Karpas-422 (cell line): Measurements from ENCODE around the gene FLACC1. TPM values are rescaled to one million over a fixed set of nuclear protein-coding genes. Genes with fewer than 3 reads are reported as not detected.

Experiments used
- DNase-seq: peaks from one replicate; pipeline ENCODE4 v3.0.0-alpha.2; 2015
- H2AFZ ChIP-seq: fragments of 200-600 bp; sonication (generic); 2 replicates; pipeline ENCODE4 v1.6.1; 2014; ENCODE audit warnings: antibody characterized with exemption, low read length, mixed read lengths
- H3K27ac ChIP-seq: fragments of 200-600 bp; sonication (generic); 2 replicates; pipeline ENCODE4 v1.5.1; 2014; ENCODE audit warnings: mild to moderate bottlenecking, low read length, moderate library complexity
- H3K27me3 ChIP-seq: fragments of 200-600 bp; sonication (generic); 2 replicates; pipeline ENCODE4 v1.6.1; 2014; ENCODE audit warnings: low read length, mixed read lengths
- H3K36me3 ChIP-seq: fragments of 200-600 bp; sonication (generic); 2 replicates; pipeline ENCODE4 v1.6.1; 2014; ENCODE audit warnings: low read length, mixed read lengths; ENCODE audit not compliant: insufficient read depth
- H3K4me1 ChIP-seq: fragments of 200-600 bp; sonication (generic); 2 replicates; pipeline ENCODE4 v1.6.1; 2014; ENCODE audit warnings: mild to moderate bottlenecking, low read length, mixed read lengths
- H3K4me2 ChIP-seq: fragments of 200-600 bp; sonication (generic); 2 replicates; pipeline ENCODE4 v1.6.1; 2014; ENCODE audit warnings: low read length, low read depth, mild to moderate bottlenecking; ENCODE audit not compliant: poor library complexity, severe bottlenecking
- H3K4me3 ChIP-seq: fragments of 200-600 bp; sonication (generic); 2 replicates; pipeline ENCODE4 v1.5.1; 2014; ENCODE audit warnings: mild to moderate bottlenecking, antibody characterized with exemption, low read length, mixed read lengths
- H3K79me2 ChIP-seq: fragments of 200-600 bp; sonication (generic); 2 replicates; pipeline ENCODE4 v1.6.1; 2014; ENCODE audit warnings: mild to moderate bottlenecking, low read length, mixed read lengths
- H3K9ac ChIP-seq: fragments of 200-600 bp; sonication (generic); 2 replicates; pipeline ENCODE4 v1.6.0; 2014; ENCODE audit warnings: low read length
- H3K9me2 ChIP-seq: fragments of 200-600 bp; sonication (generic), shearing (Covaris generic); replicated peaks from 2 replicates; pipeline ENCODE4 v1.6.0; 2014; ENCODE audit warnings: mild to moderate bottlenecking, low read length, moderate library complexity; ENCODE audit not compliant: insufficient read depth
- H3K9me3 ChIP-seq: fragments of 300-700, 200-600 bp; sonication (generic); 2 replicates; pipeline ENCODE4 v1.6.1; 2014; ENCODE audit warnings: low read length, mixed read lengths
- H4K20me1 ChIP-seq: fragments of 200-600 bp; sonication (generic); 2 replicates; pipeline ENCODE4 v1.6.1; 2014; ENCODE audit warnings: mild to moderate bottlenecking, antibody characterized with exemption, low read length, low read depth; ENCODE audit not compliant: insufficient read depth
- total RNA-seq: library from RNA; depleted of rRNA; stranded (reverse); fragments of >200 nt; shearing (Covaris generic); gene quantifications from 2 replicates; pipeline ENCODE4 v1.2.3, GENCODE V29; 2014; ENCODE audit warnings: low replicate concordance

FLACC1 gene
- total RNA-seq, 1 experiment from 2014 or later: 13.2 TPM

DNA sequence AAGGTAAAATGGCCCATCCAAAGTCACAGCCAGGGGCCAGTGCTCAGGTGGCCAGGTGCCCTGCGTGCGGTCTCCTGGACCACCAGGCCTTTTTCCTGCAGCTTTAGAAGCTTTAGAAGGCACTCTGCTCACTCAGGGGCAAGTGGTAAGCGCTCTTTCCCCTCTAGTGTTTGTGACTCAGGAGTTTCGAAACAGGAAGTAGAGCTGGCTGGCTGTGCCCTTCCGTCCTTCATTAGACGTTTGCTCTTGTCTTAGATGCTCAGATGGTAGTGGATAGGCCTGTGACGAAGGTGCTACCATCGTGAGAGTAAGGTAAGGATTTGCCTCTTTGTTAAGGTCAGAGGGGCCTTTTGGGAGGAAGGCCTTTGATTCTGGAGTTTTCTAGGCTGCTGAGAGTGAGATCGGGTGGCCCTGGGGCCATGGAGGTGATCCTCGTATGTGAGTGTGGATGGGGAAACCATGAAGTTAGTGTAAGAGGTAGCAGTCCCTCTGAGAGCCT lies 96.8 kb downstream of the FLACC1 start, which contains the start of gene CASP8:
TSS of gene CASP8 (plus strand) at position 235 of the 499 bp plus-strand sequence. CDS start 5,951 bp downstream, outside the sequence.
- peak within 1 kb of the TSS; percentile 90 for H3K4me3 ChIP-seq
- no peaks in the 10 kb centered on the region for H3K9me2 ChIP-seq
- peak within 1 kb of the TSS; percentile 79 for H3K9ac ChIP-seq
- peak within 1 kb of the TSS; percentile 69 for H2AFZ ChIP-seq
- no peaks in the 10 kb centered on the region for H3K27me3 ChIP-seq
- DNase-seq: peak; percentile 94
- peaks cover 24% of the 10 kb centered on the region; the same call in 1 of the 2 replicates for H4K20me1 ChIP-seq
- peak within 1 kb of the TSS; percentile 87 for H3K4me2 ChIP-seq
- peaks cover 56% of the 10 kb centered on the region for H3K79me2 ChIP-seq
- no peaks in the 10 kb centered on the region for H3K36me3 ChIP-seq
- H3K27ac ChIP-seq: peak within 1 kb of the TSS; percentile 89
- H3K4me1 ChIP-seq: peaks cover 65% of the 10 kb centered on the region
- no peaks in the 10 kb centered on the region for H3K9me3 ChIP-seq

- Histone ChIP-seq H3K9me3 (no peaks in the 10 kb centered on the region), H3K4me3 (peak overlapping the region; percentile 71), H3K79me2 (peaks cover 42% of the 10 kb centered on the region), H3K27me3 (no peaks in the 10 kb centered on the region), H3K9me2 (no peaks in the 10 kb centered on the region), H3K4me1 (peaks cover 63% of the 10 kb centered on the region), H3K27ac (peak overlapping the region; percentile 89), H2AFZ (peak overlapping the region; percentile 50; the same call in 1 of the 2 replicates), H3K9ac (peak overlapping the region; percentile 79), H3K36me3 (no peaks in the 10 kb centered on the region), H3K4me2 (peak overlapping the region; percentile 87), H4K20me1 (peaks cover 18% of the 10 kb centered on the region; the same call in 1 of the 2 replicates)
- DNase-seq: peak; percentile 83
These were observed 98.2 kb downstream of the FLACC1 start for GRCh38 chr2:201258666-201259615.

GRCh38 chr2:201257956-201258665 lies 99.0 kb downstream of the FLACC1 start:
- peak overlapping the region; percentile 87 for H3K4me2 ChIP-seq
- peak overlapping the region; percentile 79 for H3K9ac ChIP-seq
- no peaks in the 10 kb centered on the region for H3K27me3 ChIP-seq
- H4K20me1 ChIP-seq: peaks cover 10% of the 10 kb centered on the region; the same call in 1 of the 2 replicates
- no peaks in the 10 kb centered on the region for H3K9me2 ChIP-seq
- peak overlapping the region; percentile 89 for H3K27ac ChIP-seq
- DNase-seq: peak; percentile 87
- H3K4me1 ChIP-seq: peaks cover 54% of the 10 kb centered on the region
- peaks cover 34% of the 10 kb centered on the region for H3K79me2 ChIP-seq
- peak overlapping the region; percentile 71 for H3K4me3 ChIP-seq
- H3K36me3 ChIP-seq: no peaks in the 10 kb centered on the region
- no peaks in the 10 kb centered on the region for H3K9me3 ChIP-seq
- H2AFZ ChIP-seq: peak overlapping the region; percentile 50

GRCh38 chr2:201257381-201257955 lies 99.7 kb downstream of the FLACC1 start:
- Histone ChIP-seq H3K4me2 (peak overlapping the region; percentile 87), H2AFZ (peak overlapping the region; percentile 50), H3K9me2 (no peaks in the 10 kb centered on the region), H3K4me3 (peak overlapping the region; percentile 71), H3K79me2 (peaks cover 27% of the 10 kb centered on the region), H3K9me3 (no peaks in the 10 kb centered on the region), H3K36me3 (no peaks in the 10 kb centered on the region), H3K9ac (peak overlapping the region; percentile 79), H3K4me1 (peaks cover 48% of the 10 kb centered on the region), H3K27ac (peak overlapping the region; percentile 89), H3K27me3 (no peaks in the 10 kb centered on the region), H4K20me1 (peaks cover 4% of the 10 kb centered on the region; the same call in 1 of the 2 replicates)
- DNase-seq: peak; percentile 78

- DNase-seq: no peak
- H3K79me2 ChIP-seq: peaks cover 17% of the 10 kb centered on the region
- no peak overlapping the region for H2AFZ ChIP-seq
- no peak overlapping the region for H3K9ac ChIP-seq
- no peak overlapping the region for H3K4me2 ChIP-seq
- H3K9me2 ChIP-seq: no peaks in the 10 kb centered on the region
- peaks cover 37% of the 10 kb centered on the region for H3K4me1 ChIP-seq
- no peak overlapping the region for H3K4me3 ChIP-seq
- H4K20me1 ChIP-seq: no peaks in the 10 kb centered on the region
- H3K27ac ChIP-seq: no peak overlapping the region
- no peaks in the 10 kb centered on the region for H3K36me3 ChIP-seq
- H3K27me3 ChIP-seq: no peaks in the 10 kb centered on the region
- no peaks in the 10 kb centered on the region for H3K9me3 ChIP-seq
These were observed 101.1 kb downstream of the FLACC1 start for GRCh38 chr2:201256082-201256481.

- H2AFZ ChIP-seq: no peak overlapping the region
- no peak overlapping the region for H3K4me3 ChIP-seq
- no peaks in the 10 kb centered on the region for H3K36me3 ChIP-seq
- H3K4me1 ChIP-seq: peaks cover 33% of the 10 kb centered on the region
- no peak overlapping the region for H3K9ac ChIP-seq
- H3K79me2 ChIP-seq: peaks cover 12% of the 10 kb centered on the region
- no peak for DNase-seq
- no peaks in the 10 kb centered on the region for H3K27me3 ChIP-seq
- no peak overlapping the region for H3K4me2 ChIP-seq
- H3K27ac ChIP-seq: no peak overlapping the region
- H4K20me1 ChIP-seq: no peaks in the 10 kb centered on the region
- H3K9me3 ChIP-seq: no peaks in the 10 kb centered on the region
- no peaks in the 10 kb centered on the region for H3K9me2 ChIP-seq
These were observed 101.6 kb downstream of the FLACC1 start for GRCh38 chr2:201255408-201256033.

DNA sequence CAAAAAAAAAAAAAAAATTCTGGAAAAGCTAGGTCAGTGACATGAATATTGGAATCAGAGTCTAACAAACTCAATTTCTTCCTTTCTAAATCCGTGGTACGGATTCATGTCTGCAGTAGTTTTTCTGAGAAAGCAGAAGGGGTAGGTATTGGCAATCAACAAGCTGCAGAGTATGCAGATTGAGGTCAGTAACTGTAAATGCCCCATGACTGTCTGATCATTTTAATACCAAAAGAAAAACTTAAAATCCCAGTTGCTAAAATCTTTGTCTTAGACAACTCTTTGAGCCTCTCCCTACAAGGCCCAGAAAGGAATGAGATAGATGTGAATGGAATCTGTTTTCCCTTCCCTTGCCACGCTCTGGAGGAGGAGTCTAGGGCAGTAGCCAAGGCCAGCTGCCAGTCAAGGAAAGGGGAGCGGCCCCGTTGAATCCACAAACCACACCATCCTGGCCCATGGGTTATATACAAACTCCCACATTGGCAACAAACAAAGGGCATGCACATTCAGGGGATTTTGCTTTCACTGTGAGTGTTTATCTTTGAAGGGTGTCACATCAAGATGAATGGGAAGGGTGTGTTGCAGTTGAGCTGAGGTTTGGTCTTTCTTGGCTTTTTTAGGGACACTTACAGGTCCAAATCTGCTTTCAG lies 102.9 kb downstream of the FLACC1 start:
- H4K20me1 ChIP-seq: no peaks in the 10 kb centered on the region
- no peaks in the 10 kb centered on the region for H3K9me3 ChIP-seq
- DNase-seq: no peak
- H3K9ac ChIP-seq: no peak overlapping the region
- no peaks in the 10 kb centered on the region for H3K9me2 ChIP-seq
- H3K4me3 ChIP-seq: no peak overlapping the region
- no peak overlapping the region for H3K27ac ChIP-seq
- peaks cover 20% of the 10 kb centered on the region for H3K4me1 ChIP-seq
- no peak overlapping the region for H2AFZ ChIP-seq
- H3K27me3 ChIP-seq: no peaks in the 10 kb centered on the region
- H3K4me2 ChIP-seq: no peak overlapping the region
- no peaks in the 10 kb centered on the region for H3K36me3 ChIP-seq
- peaks cover 1% of the 10 kb centered on the region for H3K79me2 ChIP-seq
